Measurements from ENCODE around the gene CAMKK1.

Gene CAMKK1

DNA sequence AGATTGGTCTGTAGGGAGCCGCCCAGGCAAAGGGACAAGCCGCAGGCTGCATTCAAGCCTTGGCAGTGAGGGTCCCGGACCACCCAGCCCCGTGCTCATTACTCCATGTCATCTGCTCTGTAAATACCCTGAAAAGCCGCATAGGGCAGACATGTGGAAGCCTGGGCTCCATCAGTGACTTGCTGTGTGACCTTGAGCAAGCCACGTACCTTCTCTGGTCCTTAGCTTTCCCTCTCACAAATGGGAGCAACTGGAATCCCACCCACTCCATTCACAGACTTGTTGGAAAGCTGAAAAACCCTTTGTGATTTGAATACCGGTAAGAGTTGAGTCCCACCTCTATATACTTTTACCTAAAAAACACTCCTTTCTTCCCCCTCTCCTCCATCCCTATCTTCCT lies 11.9 kb downstream of the CAMKK1 start:
- in situ Hi-C loops (cut with HindIII; ENCODE audit: low sequenced_read_pairs), result no loop called here

DNA sequence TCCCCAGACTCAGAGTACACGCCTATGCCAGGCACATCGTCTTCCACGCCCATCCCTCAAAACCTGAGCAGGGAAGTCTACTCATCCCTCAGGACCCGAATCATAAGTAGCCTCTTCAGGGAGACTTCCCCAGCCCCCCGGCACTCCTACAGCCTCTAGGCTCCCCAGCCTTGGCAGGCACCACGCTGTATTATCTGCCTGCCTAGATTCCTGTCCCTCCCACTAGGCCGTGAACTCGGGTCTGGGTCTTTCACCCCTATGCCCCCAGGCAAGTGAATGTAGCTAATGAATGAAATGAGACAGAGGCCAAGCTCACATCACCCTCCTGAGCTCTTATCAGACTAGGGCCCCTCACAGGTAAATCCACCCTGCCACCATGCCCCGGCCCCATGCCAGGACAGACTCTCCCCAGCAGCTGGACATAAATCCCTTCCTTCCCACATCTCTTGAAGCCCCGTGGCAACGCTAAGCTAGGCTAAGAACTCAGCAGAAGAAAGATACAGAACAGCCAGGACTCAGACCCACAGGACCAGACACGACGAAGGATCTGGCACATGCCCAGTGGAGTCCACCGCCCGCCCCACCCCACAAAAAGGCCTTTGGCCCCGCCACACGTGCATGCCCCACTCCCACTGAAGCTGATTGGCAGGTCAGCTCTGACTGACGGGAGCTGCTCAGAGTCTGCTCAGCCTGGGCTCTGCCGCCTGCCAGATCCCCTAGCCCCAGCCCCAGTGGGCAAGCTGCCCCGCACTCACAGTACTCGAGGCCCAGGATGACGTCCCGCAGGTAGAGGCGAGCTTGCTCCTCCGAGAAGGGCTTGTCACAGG lies 13.0 kb downstream of the CAMKK1 start:
- in situ Hi-C loops (cut with HindIII; ENCODE audit: low sequenced_read_pairs), result no loop called here

- in situ Hi-C loops (cut with HindIII; ENCODE audit: low sequenced_read_pairs), result no loop called here
Measured at GRCh38 chr17:3879186-3879585, 13.7 kb downstream of the CAMKK1 start.

DNA sequence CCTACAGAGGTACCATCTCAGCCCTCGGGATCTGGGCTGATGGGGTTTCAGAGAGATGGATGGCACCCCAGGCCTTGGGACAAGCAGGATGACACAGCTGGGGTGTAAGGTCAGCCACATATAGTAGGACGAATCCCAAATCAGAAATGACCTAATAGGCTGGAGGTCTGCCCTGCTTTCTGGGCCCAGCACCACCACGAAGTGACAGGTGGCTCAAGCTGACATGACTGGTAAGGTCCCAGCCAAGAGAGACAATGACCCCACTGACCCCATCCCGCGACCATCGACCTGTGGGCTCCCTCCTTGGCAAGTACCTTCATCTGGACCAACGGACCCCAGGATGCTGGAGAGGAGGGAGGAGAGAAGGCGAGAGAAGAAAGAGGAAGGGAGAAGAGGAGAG lies 15.6 kb downstream of the CAMKK1 start:
- in situ Hi-C loops (cut with HindIII; ENCODE audit: low sequenced_read_pairs), result no loop called here

DNA sequence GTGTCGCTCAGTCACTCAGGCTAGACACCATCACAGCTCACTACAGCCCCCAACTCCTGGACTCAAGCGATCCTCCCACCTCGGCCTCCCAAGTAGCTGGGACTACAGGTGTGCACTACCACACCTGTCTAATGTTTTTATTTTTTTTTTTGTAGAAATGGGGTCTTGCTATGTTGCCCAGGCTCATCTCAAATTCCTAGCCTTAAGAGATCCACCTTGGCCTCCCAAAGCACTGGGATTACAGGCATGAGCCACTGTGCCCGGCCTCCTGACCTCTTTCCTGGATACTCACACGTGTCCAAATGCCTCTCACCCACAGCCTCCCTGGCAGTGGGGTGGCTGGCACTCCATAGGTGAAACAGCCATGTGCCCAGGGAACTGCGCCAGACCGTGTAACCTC lies 17.5 kb downstream of the CAMKK1 start:
- in situ Hi-C loops (cut with HindIII; ENCODE audit: low sequenced_read_pairs), result no loop called here

DNA sequence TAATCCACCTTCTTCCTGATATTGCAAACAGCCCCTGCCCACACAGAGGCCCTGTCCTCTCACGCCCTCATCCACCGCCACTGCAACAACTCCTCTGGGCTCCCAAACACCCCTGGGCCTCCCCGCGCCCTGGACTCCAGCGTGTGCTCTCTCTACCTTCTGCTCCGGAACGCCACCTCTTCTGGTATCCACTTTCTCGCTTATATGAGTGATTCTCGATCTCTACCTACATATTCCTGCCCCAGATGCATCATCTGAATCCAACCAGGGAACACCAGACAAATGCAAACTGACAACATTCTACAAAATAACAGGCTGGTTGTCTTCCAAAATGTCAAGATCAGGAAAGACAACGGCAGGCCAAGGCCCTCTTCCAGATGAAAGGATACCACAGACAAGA lies 19.0 kb downstream of the CAMKK1 start:
- in situ Hi-C loops (cut with HindIII; ENCODE audit: low sequenced_read_pairs), result no loop called here

DNA sequence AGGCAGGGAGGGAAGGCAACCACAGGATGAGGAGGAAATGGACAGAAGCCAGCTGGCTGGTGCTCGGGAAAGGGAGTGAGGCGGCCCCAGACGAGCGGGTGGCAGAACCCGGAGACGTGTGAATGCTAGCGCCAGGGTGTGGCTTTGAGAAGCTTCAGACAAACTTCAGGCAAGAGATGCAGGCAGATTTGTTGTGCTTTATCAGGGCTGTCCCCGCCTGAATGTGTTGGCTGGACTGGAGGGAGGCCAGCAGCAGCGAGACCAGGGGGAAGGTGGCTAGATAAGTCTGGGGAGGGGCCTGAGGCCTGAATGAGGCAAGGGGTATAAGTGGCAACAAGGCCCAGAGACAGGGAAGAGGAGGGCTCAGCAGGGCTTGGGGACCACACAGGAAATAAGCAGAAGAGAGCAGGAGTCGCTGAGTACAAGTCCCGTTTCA lies 22.0 kb downstream of the CAMKK1 start:
- in situ Hi-C loops (cut with HindIII; ENCODE audit: low sequenced_read_pairs), result no loop called here

DNA sequence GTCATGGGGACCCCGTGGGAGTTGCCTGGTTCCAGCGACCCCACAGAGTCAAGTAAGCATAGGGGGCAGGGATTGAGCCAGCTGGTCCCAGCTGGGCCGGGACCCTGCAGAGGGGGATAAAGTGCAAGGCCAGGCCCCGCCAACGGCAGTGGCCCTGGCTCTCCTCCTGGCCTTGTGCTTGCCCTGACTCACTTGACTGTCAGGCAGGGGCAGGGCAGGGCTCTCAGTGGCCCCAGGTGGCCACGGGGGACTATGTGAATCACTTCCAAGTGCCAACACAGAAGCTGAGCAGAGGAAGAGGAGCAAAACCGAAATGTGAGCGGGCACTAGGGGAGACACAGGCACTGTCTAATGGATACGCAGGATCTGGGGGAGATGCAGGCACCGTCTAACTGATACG lies 25.2 kb downstream of the CAMKK1 start:
- in situ Hi-C loops (cut with HindIII; ENCODE audit: low sequenced_read_pairs), result no loop called here

GRCh38 chr17:3867106-3867505 lies 25.7 kb downstream of the CAMKK1 start:
- in situ Hi-C loops (cut with HindIII; ENCODE audit: low sequenced_read_pairs), result no loop called here

- in situ Hi-C loops (cut with HindIII; ENCODE audit: low sequenced_read_pairs), result no loop called here
Measured at GRCh38 chr17:3866276-3866675, 26.6 kb downstream of the CAMKK1 start.

GRCh38 chr17:3865176-3865575 lies 27.7 kb downstream of the CAMKK1 start:
- in situ Hi-C loops (cut with HindIII; ENCODE audit: low sequenced_read_pairs), result no loop called here

DNA sequence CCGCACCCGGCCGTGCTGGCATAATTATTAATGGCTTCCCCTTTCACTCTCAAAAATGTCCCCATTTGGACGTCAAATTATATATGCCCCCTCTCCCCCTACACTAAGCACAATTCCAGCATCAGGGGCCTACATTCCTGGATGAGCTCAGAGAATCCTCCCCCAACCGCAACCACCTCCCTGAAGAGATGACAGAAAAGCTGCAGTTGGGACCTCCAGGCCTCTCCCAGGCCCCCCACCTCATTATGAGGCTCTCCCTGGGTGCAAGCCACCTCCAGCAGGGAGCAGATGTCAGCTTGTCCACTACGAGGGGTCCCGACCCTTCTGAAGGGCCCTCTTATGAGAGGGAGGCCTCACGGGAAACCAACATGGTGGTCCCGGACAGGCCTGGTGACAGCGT lies 28.3 kb downstream of the CAMKK1 start:
- in situ Hi-C loops (cut with HindIII; ENCODE audit: low sequenced_read_pairs), result loop anchor here (5.0 kb wide), 1 partner anchor 43 kb away; no protein-coding TSS in a partner anchor

GRCh38 chr17:3861761-3862681 lies 30.8 kb downstream of the CAMKK1 start:
- in situ Hi-C loops (cut with HindIII; ENCODE audit: low sequenced_read_pairs), result loop anchor here (5.0 kb wide), 1 partner anchor 45 kb away; no protein-coding TSS in a partner anchor

DNA sequence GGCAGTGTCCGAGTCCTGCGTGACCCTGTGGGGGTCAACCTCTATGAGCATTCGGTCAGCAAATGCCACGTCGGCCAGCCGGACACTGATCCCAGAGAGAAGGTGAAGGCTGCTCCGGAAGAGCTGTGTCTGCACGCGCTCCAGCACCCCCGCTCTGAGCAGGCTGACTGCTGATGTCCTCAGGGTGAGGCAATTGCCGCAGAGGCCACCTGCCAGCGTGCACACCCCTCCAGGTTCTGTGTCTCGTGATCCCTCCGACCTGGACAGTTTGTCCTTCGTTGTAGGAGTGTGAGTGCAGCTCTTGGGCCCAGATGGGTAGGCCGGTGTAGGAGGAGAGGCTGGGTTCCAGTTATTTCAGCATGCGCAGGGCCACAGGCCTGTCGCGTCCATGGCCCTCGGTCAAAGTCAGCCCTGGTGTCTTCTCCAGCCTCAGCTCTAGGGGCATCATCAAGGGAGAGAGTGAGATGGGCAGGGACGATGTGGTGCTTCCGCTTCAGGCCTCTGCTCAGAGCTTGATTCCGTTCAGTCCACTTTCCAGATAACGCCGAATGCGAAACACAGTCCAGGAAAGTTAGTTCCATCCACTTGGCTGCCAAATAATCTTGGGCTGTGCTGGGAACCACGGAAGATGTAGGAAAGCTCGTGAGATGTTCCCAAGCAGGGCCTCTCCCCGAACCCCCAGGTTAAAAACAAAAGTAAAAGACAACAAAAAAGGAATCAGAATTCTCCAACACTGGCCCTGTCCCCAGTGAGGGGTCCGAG lies 31.7 kb downstream of the CAMKK1 start:
- in situ Hi-C loops (cut with HindIII; ENCODE audit: low sequenced_read_pairs), result loop anchor here (5.0 kb wide), 1 partner anchor 46 kb away; no protein-coding TSS in a partner anchor

GRCh38 chr17:3859940-3860339 lies 32.9 kb downstream of the CAMKK1 start:
- in situ Hi-C loops (cut with HindIII; ENCODE audit: low sequenced_read_pairs), result loop anchor here (5.0 kb wide), 3 partner anchors 47 to 97 kb away; no protein-coding TSS in a partner anchor

DNA sequence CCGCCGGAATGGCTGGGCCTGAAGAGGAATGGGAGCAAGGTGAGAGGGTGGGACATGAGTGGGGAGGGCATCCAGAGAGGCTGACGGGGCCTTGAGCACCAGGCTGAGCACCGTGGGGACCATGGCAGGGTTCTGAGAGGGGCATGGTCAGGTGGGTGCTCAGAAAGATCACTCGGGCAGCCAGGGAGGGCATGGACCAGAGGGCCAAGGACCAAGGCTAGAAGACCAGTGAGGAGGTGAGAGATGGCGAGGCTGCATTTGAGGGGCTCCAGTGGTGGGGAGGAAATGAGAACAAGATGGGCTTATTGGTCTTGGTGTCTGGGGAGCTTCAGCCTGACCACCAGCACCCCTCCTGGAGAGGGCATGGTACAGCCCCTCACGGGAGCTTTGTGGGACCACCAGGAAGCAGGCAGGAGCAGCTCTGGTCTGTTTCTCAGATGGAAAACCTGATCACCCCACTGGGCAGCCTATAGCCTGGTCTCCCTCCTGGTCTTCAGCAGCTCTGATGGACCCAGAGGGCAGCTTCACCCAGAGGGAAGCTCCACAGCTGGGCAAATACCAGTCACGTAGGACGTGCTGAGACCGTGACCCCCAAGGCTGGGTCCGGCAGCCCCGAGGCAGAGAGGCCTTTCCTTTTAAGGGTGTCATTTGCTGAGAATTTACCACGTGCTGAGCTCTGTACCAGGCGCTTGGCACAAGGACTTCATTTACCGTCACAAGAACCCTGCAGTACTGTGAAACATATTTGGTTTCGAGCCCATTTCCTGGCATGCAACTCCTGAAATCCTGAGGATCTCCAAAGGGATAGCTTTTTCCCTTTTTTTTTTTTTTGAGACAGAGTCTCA lies 35.4 kb downstream of the CAMKK1 start:
- in situ Hi-C loops (cut with HindIII; ENCODE audit: low sequenced_read_pairs), result loop anchor here (5.0 kb wide), 2 partner anchors 50 to 100 kb away; no protein-coding TSS in a partner anchor

- in situ Hi-C loops (cut with HindIII; ENCODE audit: low sequenced_read_pairs), result loop anchor here (5.0 kb wide), 1 partner anchor 87 kb away; no protein-coding TSS in a partner anchor
Measured at GRCh38 chr17:3854204-3854603, 38.6 kb downstream of the CAMKK1 start.

- in situ Hi-C loops (cut with HindIII; ENCODE audit: low sequenced_read_pairs), result loop anchor here (5.0 kb wide), 1 partner anchor 85 kb away; no protein-coding TSS in a partner anchor
Measured at GRCh38 chr17:3852561-3852960, 40.3 kb downstream of the CAMKK1 start.

- in situ Hi-C loops (cut with HindIII; ENCODE audit: low sequenced_read_pairs), result loop anchor here (5.0 kb wide), 1 partner anchor 84 kb away; no protein-coding TSS in a partner anchor
Measured at GRCh38 chr17:3851461-3852100, 41.3 kb downstream of the CAMKK1 start.

Measured in endothelial cell of hepatic sinusoid (primary cell).